Gastrocnemius medialis (tissue), 4 donors: ENCODE measurements around the gene PPP1R12B. TPM values are rescaled to one million over a fixed set of nuclear protein-coding genes. Genes with fewer than 3 reads are reported as not detected.
A peak's percentile ranks its signal among the peaks of the same experiment; 100 is the strongest.
"Not testable (repeated sequence)": the region's sequence is repeated elsewhere in the genome, so short reads cannot be mapped to it uniquely, and the experiment has no call there.

Experiments
- ATAC-seq, 2 donors: fragments of 150-250 bp; one replicate each; pipeline ENCODE4 v1.9.1; 2016
- DNase-seq, 2 donors: peaks; one replicate each; pipeline ENCODE4 v3.0.0-alpha.2; 2019
- H3K27ac ChIP-seq, 4 donors: fragments of 200-600 bp; sonication (generic); 1 replicate in 1 of 4; 2 replicates in 3 of 4; pipeline ENCODE4 v1.5.1; 2016 to 2018; ENCODE audit warnings: mild to moderate bottlenecking in 2 of 4, moderate library complexity in 1 of 4
- H3K27me3 ChIP-seq, 3 donors: fragments of 200-600 bp; sonication (generic) in 2 of 3; 1 replicate in 1 of 3; 2 replicates in 2 of 3; pipeline versions ENCODE4 v1.5.1 to v1.6.0; 2016 to 2019; ENCODE audit warnings: mild to moderate bottlenecking in 1 of 3, moderate library complexity in 1 of 3
- H3K36me3 ChIP-seq, 2 donors: fragments of 200-600 bp; sonication (generic) in 1 of 2; one replicate each; pipeline ENCODE4 v1.5.1; 2017 to 2018
- H3K4me1 ChIP-seq, 2 donors: fragments of 200-600 bp; sonication (generic) in 1 of 2; one replicate each; pipeline ENCODE4 v1.5.1; 2016 to 2017; ENCODE audit warnings: mild to moderate bottlenecking in 2 of 2
- H3K4me3 ChIP-seq, 4 donors: fragments of 200-600 bp; sonication (generic) in 3 of 4; 1 replicate in 1 of 4; 2 replicates in 3 of 4; pipeline ENCODE4 v1.5.1; 2016 to 2019; ENCODE audit warnings: mild to moderate bottlenecking in 2 of 4
- H3K9me3 ChIP-seq, 3 donors: fragments of 200-600 bp; sonication (generic) in 2 of 3; 1 replicate in 1 of 3; 2 replicates in 2 of 3; pipeline ENCODE4 v1.5.1; 2016 to 2019
- POLR2A ChIP-seq, 2 donors: fragments of 450-650 bp; IDR thresholded peaks; one replicate each; pipeline ENCODE4 v1.6.1; 2017; ENCODE audit warnings: antibody characterized with exemption in 2 of 2, mild to moderate bottlenecking in 2 of 2, moderate library complexity in 2 of 2
- in situ Hi-C, 4 donors: fragments of 200-750 bp; cut with MboI; loops; one replicate each; pipeline versions ENCODE4 v1.15.0 to v1.8.0; 2017; ENCODE audit warnings: low sequenced_read_pairs in 4 of 4
- intact Hi-C: fragments of 100-400 bp; cut with DNase I; formaldehyde crosslinking; loops from one replicate; pipeline ENCODE4 v1.15.1; 2023; ENCODE audit warnings: low total_unique reads
- total RNA-seq, 4 donors: library from RNA; depleted of rRNA; stranded (reverse); fragments of >200 nt; gene quantifications; one replicate each; pipeline versions ENCODE4 v1.1.0 to v1.2.3, GENCODE V29; 2016
- TF ChIP-seq, protein P1 (sequence below), 5 experiments: fragments of 450-650 bp in 3 of 5; fragments of 200-600 bp in 2 of 5; sonication (generic) in 2 of 5; IDR thresholded peaks in 4 of 5; conservative IDR thresholded peaks in 1 of 5; 1 replicate in 4 of 5; 2 replicates in 1 of 5; pipeline ENCODE4 v1.5.1; 2016 to 2019; ENCODE audit warnings: antibody characterized with exemption in 5 of 5, mild to moderate bottlenecking in 3 of 5, moderate library complexity in 3 of 5

The PPP1R12B gene
- total RNA-seq, 4 donors from 2014 or later = 127 to 207 (median 139) TPM

DNA sequence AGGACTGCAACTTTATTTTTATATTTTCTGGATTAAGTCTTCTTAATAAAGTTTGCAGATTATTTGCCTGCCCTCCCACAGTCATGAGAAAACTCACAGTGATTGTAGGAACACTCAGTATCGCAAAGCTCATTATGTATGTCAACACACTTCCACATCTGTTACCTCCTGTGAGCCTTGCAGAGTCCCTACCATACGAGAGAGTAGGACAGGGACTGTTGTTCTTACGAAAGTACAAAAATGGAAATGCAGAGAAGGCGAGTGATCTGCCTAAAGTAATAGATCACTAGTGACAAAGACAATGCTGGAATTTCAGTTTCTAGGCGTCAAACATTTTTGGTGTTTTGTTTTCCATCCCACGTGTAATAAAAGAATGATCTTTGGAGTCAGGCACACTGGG is 230.1 kb downstream of the PPP1R12B start:
- DNase-seq (no peak), ATAC-seq (peak; percentile 61 to 62)
- H3K9me3 ChIP-seq = no peaks in the 10 kb centered on the region
- H3K27me3 ChIP-seq = no peaks in the 10 kb centered on the region
- intact Hi-C loops = loop anchor here (10.0 kb wide), 1 partner anchor 114 kb away; no protein-coding TSS in a partner anchor
- in situ Hi-C loops = loop anchor here in 2 of 4 donors (25.0 kb wide), 1 partner anchor 241 kb away; the partner anchor contains the start of genes PPP1R12B (in 2 of the 2) and UBE2T (in 2 of the 2)
- no peak overlapping the region for H3K4me3 ChIP-seq
- TF ChIP-seq, protein P1, sequence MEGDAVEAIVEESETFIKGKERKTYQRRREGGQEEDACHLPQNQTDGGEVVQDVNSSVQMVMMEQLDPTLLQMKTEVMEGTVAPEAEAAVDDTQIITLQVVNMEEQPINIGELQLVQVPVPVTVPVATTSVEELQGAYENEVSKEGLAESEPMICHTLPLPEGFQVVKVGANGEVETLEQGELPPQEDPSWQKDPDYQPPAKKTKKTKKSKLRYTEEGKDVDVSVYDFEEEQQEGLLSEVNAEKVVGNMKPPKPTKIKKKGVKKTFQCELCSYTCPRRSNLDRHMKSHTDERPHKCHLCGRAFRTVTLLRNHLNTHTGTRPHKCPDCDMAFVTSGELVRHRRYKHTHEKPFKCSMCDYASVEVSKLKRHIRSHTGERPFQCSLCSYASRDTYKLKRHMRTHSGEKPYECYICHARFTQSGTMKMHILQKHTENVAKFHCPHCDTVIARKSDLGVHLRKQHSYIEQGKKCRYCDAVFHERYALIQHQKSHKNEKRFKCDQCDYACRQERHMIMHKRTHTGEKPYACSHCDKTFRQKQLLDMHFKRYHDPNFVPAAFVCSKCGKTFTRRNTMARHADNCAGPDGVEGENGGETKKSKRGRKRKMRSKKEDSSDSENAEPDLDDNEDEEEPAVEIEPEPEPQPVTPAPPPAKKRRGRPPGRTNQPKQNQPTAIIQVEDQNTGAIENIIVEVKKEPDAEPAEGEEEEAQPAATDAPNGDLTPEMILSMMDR (IDR thresholded peaks at IDR 0.05 in 4 of 5, conservative IDR thresholded peaks at IDR 0.05 in 1 of 5) = no peak
- no peak for TF ChIP-seq POLR2A (IDR thresholded peaks at IDR 0.05)
- peaks cover 57 to 67% of the 10 kb centered on the region in 2 donors for H3K4me1 ChIP-seq
- peaks cover 0 to 47% of the 10 kb centered on the region in 2 donors for H3K36me3 ChIP-seq
- H3K27ac ChIP-seq = peak overlapping the region; percentile 26 to 67 (median 62)

DNA sequence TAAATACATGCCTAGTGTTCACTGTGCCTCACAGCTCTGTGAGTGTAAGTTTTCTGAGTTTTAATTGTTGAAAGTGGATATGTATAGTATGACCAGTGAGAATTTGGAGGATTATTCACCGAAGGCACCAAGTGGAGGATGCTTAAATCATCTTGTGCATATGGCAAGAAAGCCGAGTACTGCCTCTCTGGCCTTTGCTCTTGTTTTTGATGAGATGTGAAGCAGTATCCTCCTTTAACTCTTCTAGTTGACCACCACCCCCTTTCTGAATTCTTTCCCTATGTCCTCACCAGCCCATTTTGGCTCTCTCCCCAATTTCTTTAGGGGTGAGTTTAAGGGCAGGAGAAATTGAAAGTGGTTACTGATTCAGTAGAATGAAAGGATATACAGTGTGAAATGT is 231.3 kb downstream of the PPP1R12B start:
- in situ Hi-C loops (loop anchor here in 2 of 4 donors (25.0 kb wide), 1 partner anchor 243 kb away; the partner anchor contains the start of genes PPP1R12B (in 2 of the 2) and UBE2T (in 2 of the 2)), intact Hi-C loops (loop anchor here (10.0 kb wide), 1 partner anchor 115 kb away; no protein-coding TSS in a partner anchor)
- no peaks in the 10 kb centered on the region for H3K9me3 ChIP-seq
- H3K4me1 ChIP-seq = peaks cover 51 to 54% of the 10 kb centered on the region in 2 donors
- no peaks in the 10 kb centered on the region for H3K27me3 ChIP-seq
- H3K4me3 ChIP-seq = no peak overlapping the region
- TF ChIP-seq POLR2A (IDR thresholded peaks at IDR 0.05) = no peak
- TF ChIP-seq, protein P1 (IDR thresholded peaks at IDR 0.05 in 4 of 5, conservative IDR thresholded peaks at IDR 0.05 in 1 of 5) = no peak
- ATAC-seq (no peak), DNase-seq (no peak)
- peak overlapping the region in 3 of 4 donors; percentile 27 to 58 (median 32) for H3K27ac ChIP-seq
- peaks cover 0 to 41% of the 10 kb centered on the region in 2 donors for H3K36me3 ChIP-seq

DNA sequence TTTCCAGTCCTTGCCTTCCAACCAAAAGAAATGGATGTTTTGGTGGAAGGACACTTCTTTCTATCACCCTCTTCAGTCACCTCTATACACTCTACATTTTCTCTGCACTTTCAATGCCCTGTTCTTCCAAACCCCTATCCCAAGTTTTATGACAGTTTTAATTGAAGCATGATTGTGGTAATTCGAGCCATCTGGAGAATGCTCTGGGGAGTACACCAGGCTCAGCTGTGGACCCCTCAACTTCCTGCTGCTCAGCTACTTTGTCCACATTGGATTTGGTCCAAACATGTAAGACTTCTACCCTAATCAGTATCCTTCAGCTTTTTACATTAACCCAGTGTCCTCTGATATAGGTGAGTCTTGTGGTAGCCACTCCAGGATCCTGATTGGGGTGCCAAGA is 232.1 kb downstream of the PPP1R12B start:
- peaks cover 0 to 33% of the 10 kb centered on the region in 2 donors for H3K36me3 ChIP-seq

DNA sequence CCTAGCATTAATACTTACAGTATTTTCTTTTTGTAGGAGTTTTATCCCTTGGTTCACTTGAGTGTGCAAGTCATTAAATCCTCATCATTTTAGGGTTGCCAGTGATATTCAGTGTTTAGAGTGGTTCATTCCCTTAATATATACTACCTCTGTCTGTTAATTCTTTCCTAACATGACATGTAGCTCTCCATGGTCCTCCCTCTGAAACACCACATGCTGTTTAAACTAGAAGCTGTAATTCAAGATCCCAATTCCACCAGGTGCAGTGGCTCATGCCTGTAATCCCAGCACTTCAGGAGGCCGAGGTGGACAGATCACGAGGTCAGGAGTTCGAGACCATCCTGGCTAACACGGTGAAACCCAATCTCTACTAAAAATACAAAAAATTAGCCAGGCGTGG is 233.9 kb downstream of the PPP1R12B start:
- in situ Hi-C loops = loop anchor here in 2 of 4 donors (25.0 kb wide), 1 partner anchor 245 kb away; the partner anchor contains the start of genes PPP1R12B (in 2 of the 2) and UBE2T (in 2 of the 2)
- intact Hi-C loops = not testable (repeated sequence)

More for the DNA sequence above, 232.1 kb downstream of the PPP1R12B start:
- no peaks in the 10 kb centered on the region for H3K9me3 ChIP-seq
- intact Hi-C loops = no loop called here
- in situ Hi-C loops = loop anchor here in 2 of 4 donors (25.0 kb wide), 1 partner anchor 243 kb away; the partner anchor contains the start of genes PPP1R12B (in 2 of the 2) and UBE2T (in 2 of the 2)
- H3K4me1 ChIP-seq = peaks cover 46 to 53% of the 10 kb centered on the region in 2 donors
- H3K4me3 ChIP-seq = no peak overlapping the region
- ATAC-seq (no peak), DNase-seq (no peak)
- no peak overlapping the region for H3K27ac ChIP-seq
- H3K27me3 ChIP-seq = no peaks in the 10 kb centered on the region
- no peak for TF ChIP-seq POLR2A (IDR thresholded peaks at IDR 0.05)
- TF ChIP-seq, protein P1 (IDR thresholded peaks at IDR 0.05 in 4 of 5, conservative IDR thresholded peaks at IDR 0.05 in 1 of 5) = no peak

More for the DNA sequence above, 233.9 kb downstream of the PPP1R12B start:
- not testable (repeated sequence) for DNase-seq, H3K27me3 ChIP-seq, H3K27ac ChIP-seq, ATAC-seq, H3K9me3 ChIP-seq, H3K4me3 ChIP-seq
- H3K4me1 ChIP-seq = peaks cover 44 to 53% of the 10 kb centered on the region in 2 donors
- peaks cover 0 to 33% of the 10 kb centered on the region in 2 donors for H3K36me3 ChIP-seq
